ENCODE measurements around the gene SUSD3. TPM values are rescaled to one million over a fixed set of nuclear protein-coding genes. Genes with fewer than 3 reads are reported as not detected.

Gene SUSD3
- total RNA-seq, 4 donors from 2014 or later: 2.8 to 8.1 (median 5.6) TPM

GRCh38 chr9:93030642-93031628 lies 27.6 kb upstream of the SUSD3 start:
- DNase-seq (ENCODE audit: low spot score in 2 of 2): no peak
- 78 to 83% methylated on average over 9 of the region's 9 CpGs for WGBS, 2 donors
- intact Hi-C loops (cut with DNase I; ENCODE audit: low total_unique reads): no loop called here
- H3K4me3 ChIP-seq (ENCODE audit: low read depth, poor library complexity, severe bottlenecking): no peak overlapping the region
- TF ChIP-seq CTCF (IDR thresholded peaks at IDR 0.05): no peak
- TF ChIP-seq POLR2A (IDR thresholded peaks at IDR 0.05): no peak

- no peak for DNase-seq (ENCODE audit: low spot score in 2 of 2)
- intact Hi-C loops (cut with DNase I; ENCODE audit: low total_unique reads): no loop called here
- TF ChIP-seq POLR2A (IDR thresholded peaks at IDR 0.05) (no peak), CTCF (IDR thresholded peaks at IDR 0.05) (no peak)
- WGBS, 2 donors: 51 to 55% methylated on average over 10 of the region's 10 CpGs
- no peak overlapping the region for H3K4me3 ChIP-seq (ENCODE audit: low read depth, poor library complexity, severe bottlenecking)
Observed at GRCh38 chr9:93031629-93032430, 26.7 kb upstream of the SUSD3 start.

GRCh38 chr9:93032545-93032944 lies 26.0 kb upstream of the SUSD3 start:
- TF ChIP-seq POLR2A (IDR thresholded peaks at IDR 0.05) (no peak), CTCF (IDR thresholded peaks at IDR 0.05) (no peak)
- 76 to 87% methylated on average over 10 to 12 of the region's 12 CpGs for WGBS, 2 donors
- DNase-seq (ENCODE audit: low spot score in 2 of 2): no peak
- intact Hi-C loops (cut with DNase I; ENCODE audit: low total_unique reads): no loop called here
- H3K4me3 ChIP-seq (ENCODE audit: low read depth, poor library complexity, severe bottlenecking): no peak overlapping the region

GRCh38 chr9:93033531-93033930 lies 25.0 kb upstream of the SUSD3 start:
- TF ChIP-seq CTCF (IDR thresholded peaks at IDR 0.05): no peak
- no peak for TF ChIP-seq POLR2A (IDR thresholded peaks at IDR 0.05)

GRCh38 chr9:93035106-93035660 lies 23.3 kb upstream of the SUSD3 start:
- no peak for DNase-seq (ENCODE audit: low spot score in 2 of 2)
- no peak overlapping the region for H3K4me3 ChIP-seq (ENCODE audit: low read depth, poor library complexity, severe bottlenecking)
- no peak for TF ChIP-seq POLR2A (IDR thresholded peaks at IDR 0.05)
- TF ChIP-seq CTCF (IDR thresholded peaks at IDR 0.05): no peak
- WGBS, 2 donors: 85 to 91% methylated on average over 12 to 17 of the region's 19 CpGs
- intact Hi-C loops (cut with DNase I; ENCODE audit: low total_unique reads): no loop called here

More at GRCh38 chr9:93033531-93033930, 25.0 kb upstream of the SUSD3 start:
- no peak for DNase-seq (ENCODE audit: low spot score in 2 of 2)
- H3K4me3 ChIP-seq (ENCODE audit: low read depth, poor library complexity, severe bottlenecking): no peak overlapping the region
- intact Hi-C loops (cut with DNase I; ENCODE audit: low total_unique reads): no loop called here
- WGBS, 2 donors: 66 to 68% methylated on average over 6 of the region's 6 CpGs
